Measurements from ENCODE around the gene CUL7.

Gene CUL7

GRCh38 chr6:43076464-43077332, 23.0 kb upstream of the CUL7 start:
- peak; percentile 62 for DNase-seq

- peak; percentile 63 for DNase-seq
Observed at GRCh38 chr6:43075670-43076463, 22.2 kb upstream of the CUL7 start, which contains the start of gene PTK7. Gene PTK7, plus strand, starts transcription at chr6:43076314. Its CDS starts 175 bp downstream, at chr6:43076489.

- no peak for DNase-seq
Observed at GRCh38 chr6:43074847-43075669, 21.4 kb upstream of the CUL7 start.

GRCh38 chr6:43070028-43070632, 16.5 kb upstream of the CUL7 start:
- DNase-seq, result no peak

GRCh38 chr6:43062818-43063217, 9.2 kb upstream of the CUL7 start:
- no peak for DNase-seq

GRCh38 chr6:43061861-43062260, 8.2 kb upstream of the CUL7 start:
- DNase-seq, result no peak

GRCh38 chr6:43060755-43061633, 7.3 kb upstream of the CUL7 start:
- no peak for DNase-seq

- DNase-seq, result no peak
Observed at GRCh38 chr6:43060034-43060754, 6.5 kb upstream of the CUL7 start.

GRCh38 chr6:43059168-43060033, 5.8 kb upstream of the CUL7 start, which contains the start of the genes KLC4 and MRPL2:
Gene KLC4, plus strand, starts transcription at chr6:43059631. Its CDS starts 1,705 bp downstream, at chr6:43061336.
Gene MRPL2, minus strand, starts transcription at chr6:43059434. Its CDS starts 53 bp downstream, at chr6:43059381.
- DNase-seq, result peak; percentile 99

- DNase-seq, result no peak
Observed at GRCh38 chr6:43058531-43058930, 4.9 kb upstream of the CUL7 start.

GRCh38 chr6:43055966-43056365, 2.3 kb upstream of the CUL7 start:
- no peak for DNase-seq

- DNase-seq, result no peak
Observed at GRCh38 chr6:43054206-43054943, 724 bp upstream of the CUL7 start.

GRCh38 chr6:43052842-43053544, 658 bp downstream of the CUL7 start:
- no peak for DNase-seq

GRCh38 chr6:43052225-43052841, 1.3 kb downstream of the CUL7 start:
- no peak for DNase-seq

GRCh38 chr6:43050981-43051380, 2.7 kb downstream of the CUL7 start:
- DNase-seq, result no peak

- DNase-seq, result no peak
Observed at GRCh38 chr6:43047998-43048397, 5.7 kb downstream of the CUL7 start.

- no peak for DNase-seq
Observed at GRCh38 chr6:43045371-43045930, 8.2 kb downstream of the CUL7 start.

Measured in activated CD8-positive, alpha-beta memory T cell treated with anti-CD3 and anti-CD28 coated beads for 24 hours (primary cell).